GM19328 (cell line): ENCODE data around the gene ABL1.
"Not testable (repeated sequence)": the region's sequence is repeated elsewhere in the genome, so short reads cannot be mapped to it uniquely, and the experiment has no call there.

ENCODE experiments used
- ATAC-seq: cut with Tn5 transposase; IDR thresholded peaks from one replicate; pipeline ENCODE4 v1.9.1; 2021; ENCODE audit warnings: mild to moderate bottlenecking, moderate library complexity; ENCODE audit not compliant: unreplicated experiment

The ABL1 gene

DNA sequence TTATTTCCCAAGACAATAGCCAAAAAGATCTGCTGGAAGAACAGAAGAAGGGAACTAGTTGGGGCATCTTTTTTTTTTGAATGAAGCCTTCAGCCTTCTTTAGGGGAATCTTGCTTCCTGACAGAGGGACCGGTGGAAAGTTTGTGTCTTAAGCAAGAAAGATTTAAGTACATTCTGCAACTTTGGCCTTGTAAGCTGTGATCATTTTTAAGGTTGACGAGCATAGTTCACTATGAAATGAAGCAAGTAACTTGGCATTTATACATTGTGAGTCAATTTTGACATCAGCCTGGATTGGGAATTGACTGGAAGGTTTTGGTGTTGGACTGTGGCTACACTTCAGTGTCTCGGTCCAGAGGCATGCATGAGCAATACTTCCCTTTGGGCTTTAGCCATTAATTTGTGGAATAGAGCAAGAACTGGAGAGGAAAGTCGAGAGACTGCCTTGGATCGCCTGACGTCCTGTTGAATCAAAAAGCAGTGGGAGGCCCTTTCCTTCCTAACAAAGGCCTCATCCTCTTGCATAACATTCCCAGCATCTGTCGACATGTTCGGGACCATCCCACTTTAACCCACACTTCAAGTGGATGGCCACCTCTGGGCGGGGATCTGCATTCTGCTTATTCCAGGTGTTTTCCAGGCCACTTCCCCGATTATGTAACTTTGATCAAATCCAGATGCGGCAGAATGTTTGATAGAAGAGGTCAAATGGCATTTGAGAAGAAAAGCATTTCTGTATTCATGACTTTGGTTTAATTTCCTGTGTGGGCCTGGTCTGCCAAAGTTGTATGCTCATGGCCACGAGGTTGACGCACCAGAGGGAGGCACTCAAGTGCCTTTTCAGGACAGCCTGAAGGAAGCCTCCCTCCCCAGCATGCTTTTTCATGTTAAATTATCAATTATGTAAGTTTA lies 12.5 kb downstream of the ABL1 start:
- no peak for ATAC-seq

DNA sequence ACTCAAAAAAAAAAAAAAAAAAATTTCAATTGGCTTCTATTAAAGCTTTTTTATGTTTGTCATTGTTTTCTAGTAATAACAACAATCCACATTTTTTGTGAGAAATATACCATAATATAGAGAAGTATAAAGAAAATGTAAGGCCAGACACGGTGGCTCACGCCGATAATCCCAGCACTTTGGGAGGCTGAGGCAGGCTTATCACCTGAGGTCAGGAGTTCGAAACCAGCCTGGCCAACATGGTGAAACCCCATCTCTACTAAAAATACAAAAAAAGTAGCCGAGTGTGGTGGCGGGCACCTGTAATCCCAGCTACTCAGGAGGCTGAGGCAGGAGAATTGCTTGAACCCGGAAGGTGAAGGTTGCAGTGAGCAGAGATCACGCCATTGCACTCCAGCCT lies 13.5 kb downstream of the ABL1 start:
- ATAC-seq = not testable (repeated sequence)

DNA sequence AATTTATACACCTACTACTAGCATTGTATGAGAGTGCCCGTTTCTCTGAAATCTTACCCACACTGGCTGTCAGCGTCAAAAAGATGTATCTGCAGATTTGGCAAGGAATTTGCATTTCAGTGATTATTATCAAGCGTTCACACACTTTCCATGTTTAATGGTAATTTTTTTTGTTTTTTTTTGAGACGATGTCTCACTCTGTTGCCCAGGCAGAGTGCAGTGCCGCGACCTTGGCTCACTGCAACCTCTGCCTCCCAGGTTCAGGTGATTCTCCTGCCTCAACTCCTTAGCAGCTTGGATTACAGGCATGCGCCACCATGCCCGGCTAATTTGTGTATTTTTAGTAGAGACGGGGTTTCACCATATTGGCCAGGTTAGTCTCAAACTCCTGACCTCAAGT lies 14.3 kb downstream of the ABL1 start:
- no peak for ATAC-seq

DNA sequence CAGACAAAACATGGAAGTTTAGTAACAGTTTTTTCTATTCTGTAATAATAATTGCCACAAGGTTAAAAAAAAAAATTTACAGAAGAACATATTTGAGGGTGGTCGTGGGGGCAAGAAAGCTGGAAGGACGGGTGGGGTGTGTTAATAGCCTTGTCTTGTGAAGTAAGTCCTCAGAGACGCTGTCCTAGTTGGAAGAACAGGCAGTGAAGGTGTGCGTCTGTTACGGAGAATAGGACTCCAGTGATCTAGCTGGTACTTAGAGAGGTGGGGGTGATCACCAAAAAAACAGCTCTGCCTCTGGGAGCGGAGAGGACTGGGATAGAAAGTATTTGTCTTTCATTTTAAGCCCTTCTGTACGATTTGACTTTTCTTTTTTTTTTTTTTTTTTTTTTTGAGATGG lies 17.7 kb downstream of the ABL1 start:
- ATAC-seq = no peak

DNA sequence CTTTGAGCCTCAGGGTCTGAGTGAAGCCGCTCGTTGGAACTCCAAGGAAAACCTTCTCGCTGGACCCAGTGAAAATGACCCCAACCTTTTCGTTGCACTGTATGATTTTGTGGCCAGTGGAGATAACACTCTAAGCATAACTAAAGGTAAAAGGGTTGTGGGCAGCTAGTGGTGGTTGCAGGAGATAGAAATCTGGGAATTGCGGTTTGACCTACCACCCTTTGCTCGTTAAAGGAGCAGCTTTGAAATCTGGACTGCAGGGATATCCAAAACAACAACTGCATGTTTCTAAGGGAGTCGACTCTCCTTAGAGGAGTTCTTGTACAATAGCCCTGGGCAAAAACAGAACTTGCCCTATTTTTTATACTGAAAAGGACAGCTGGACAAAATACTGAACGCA lies 19.0 kb downstream of the ABL1 start:
- ATAC-seq = no peak

DNA sequence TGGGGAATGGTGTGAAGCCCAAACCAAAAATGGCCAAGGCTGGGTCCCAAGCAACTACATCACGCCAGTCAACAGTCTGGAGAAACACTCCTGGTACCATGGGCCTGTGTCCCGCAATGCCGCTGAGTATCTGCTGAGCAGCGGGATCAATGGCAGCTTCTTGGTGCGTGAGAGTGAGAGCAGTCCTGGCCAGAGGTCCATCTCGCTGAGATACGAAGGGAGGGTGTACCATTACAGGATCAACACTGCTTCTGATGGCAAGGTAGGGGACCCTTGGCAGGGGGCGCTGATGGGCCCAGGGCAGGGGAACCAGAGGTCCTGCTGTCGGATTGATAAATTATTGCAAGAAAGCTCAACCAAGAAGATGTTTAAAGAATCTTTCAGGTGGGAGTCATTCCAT lies 19.8 kb downstream of the ABL1 start:
- ATAC-seq = no peak

DNA sequence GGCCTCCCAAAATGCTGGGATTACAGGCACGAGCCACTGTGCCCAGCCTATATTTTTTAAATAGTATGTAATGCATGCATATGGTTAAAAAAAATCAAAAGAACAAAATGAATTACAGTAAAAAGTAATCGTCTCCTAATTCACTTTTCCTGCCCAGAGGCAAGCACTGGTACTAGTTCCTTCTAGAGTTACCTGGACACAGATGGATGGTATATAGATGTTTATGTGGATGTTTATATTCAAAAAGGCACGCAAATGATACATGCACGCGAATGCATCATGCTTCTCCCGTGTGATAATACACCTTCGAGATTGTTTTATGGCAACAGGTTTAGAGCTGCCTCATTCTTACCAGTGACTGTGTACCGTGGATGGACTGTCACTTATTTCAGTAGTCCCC lies 21.4 kb downstream of the ABL1 start:
- ATAC-seq = no peak

DNA sequence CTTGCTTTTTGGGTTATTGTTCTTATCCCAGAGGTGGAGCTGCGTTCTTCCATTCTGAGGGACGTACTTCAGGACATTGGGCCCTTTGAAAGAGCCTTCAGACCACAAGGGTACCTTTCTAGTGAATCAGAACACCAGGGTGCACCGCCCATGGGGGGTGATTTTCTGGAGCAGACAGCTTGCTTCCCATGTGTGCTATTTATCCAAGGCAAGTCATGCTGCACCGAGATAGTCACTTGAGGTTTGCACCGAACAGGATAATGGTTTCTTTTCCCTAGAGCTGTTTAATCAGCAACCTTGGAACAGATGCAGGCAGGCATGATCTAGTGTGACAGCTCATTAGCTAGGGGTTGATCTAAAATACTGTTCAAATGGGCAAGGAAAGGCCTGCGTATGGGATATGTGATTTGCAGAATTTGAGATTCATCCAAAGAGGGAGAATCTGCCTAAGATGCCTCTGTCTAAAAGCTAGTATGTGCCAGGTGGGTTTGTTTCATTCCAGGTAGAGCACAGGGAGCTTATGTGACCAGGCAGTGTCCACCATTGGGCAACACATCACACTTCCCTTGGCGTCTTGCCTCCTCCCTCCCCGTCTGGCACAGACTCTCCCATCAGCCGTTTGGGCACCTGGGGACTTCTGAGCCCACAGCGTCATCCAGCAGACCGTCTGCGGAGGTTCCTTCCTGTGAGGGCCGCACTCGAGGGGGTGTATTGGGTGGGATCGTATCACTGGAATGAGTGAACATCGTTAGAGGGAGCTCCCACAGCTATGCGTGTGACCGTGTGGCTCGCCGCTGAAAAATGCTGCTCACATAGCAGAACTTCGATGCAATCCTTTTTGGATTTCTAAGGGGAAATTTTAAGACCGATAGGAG lies 23.0 kb downstream of the ABL1 start:
- ATAC-seq = no peak

DNA sequence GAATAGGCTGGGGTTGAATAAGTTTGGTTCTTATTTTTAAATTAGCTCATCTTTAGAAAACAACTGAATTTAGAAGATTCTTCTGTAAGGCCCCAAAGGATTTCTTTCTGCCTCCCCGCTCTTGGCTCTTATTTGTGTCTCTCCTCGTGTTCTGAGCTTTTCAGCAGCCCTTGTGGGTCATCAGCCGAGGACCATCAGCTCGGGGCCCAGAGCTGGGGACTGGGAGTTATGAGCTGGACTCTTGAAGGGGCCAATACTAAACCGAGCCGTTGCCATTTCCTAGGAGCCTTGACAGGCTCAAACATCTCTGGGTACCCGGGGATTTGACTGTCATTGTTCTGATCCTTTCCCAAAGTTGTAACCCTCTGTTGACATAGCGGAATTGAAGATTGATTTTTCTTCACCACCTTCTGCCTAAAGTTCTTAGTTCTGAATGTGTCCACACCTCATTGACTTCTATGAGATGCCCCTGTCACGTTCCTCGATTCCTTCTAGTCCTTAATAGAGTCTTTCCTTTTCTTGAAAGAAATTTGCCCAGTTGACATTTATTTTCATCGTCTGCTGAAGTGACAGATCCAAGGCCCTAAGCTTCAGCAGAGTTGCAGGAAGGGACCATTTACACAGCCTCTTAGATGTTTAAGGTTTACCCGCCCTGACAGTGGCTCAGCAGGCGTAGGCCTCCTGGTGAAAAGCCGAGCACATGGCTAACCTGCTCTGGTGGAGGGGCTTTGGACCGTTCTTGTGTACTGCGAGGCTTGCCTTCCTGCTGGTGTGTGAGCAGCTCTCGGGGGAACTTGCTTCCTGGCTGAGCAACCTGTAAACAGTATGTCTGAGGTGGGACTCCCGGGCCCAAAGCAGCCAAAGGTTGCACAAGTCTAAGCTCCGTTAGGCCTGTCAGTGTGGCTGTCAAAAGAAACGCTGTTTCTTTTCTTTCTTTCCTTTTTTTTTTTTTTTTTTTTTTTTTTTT lies 24.0 kb downstream of the ABL1 start:
- ATAC-seq = no peak

DNA sequence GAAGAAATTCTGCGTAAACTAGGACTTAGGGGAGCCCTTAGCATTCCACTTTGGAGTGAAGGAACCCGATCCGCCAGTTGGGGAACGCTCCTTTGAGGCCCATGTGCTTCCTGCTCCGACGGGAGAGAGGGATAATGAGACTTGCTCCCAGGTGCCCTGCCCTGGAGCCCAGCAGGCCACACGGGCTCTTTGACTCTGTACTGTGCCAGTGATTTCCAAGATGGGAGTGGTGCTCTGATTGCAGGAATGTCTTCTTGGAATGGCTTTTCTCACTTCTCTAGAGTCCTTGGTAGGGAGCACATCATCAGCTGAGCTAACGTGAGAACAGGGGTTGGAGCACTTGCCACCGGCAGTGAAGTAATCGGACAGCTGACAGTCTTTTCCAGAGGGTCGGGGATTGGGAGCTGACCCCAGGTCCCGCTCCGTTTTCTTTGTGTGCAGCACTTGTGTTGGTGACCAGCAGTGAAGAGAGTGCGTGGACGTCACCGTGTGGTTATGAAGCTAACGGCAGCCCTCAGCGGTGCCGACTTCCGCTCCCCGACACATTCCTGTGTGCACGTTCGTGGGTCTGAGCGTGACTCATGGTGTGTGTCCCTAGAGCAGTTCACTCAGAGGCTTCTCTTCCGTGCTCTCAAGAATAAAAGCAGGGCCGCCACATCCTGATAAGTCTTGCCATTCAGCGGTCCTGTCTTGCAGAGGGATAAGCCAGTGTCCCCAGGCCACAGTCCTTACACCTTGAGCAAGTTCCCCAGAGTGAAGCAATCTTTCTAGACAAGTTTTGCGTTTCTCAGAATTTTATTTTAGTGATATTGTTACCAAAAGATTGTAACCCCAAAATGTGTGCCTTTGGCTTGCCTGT lies 25.6 kb downstream of the ABL1 start:
- no peak for ATAC-seq

DNA sequence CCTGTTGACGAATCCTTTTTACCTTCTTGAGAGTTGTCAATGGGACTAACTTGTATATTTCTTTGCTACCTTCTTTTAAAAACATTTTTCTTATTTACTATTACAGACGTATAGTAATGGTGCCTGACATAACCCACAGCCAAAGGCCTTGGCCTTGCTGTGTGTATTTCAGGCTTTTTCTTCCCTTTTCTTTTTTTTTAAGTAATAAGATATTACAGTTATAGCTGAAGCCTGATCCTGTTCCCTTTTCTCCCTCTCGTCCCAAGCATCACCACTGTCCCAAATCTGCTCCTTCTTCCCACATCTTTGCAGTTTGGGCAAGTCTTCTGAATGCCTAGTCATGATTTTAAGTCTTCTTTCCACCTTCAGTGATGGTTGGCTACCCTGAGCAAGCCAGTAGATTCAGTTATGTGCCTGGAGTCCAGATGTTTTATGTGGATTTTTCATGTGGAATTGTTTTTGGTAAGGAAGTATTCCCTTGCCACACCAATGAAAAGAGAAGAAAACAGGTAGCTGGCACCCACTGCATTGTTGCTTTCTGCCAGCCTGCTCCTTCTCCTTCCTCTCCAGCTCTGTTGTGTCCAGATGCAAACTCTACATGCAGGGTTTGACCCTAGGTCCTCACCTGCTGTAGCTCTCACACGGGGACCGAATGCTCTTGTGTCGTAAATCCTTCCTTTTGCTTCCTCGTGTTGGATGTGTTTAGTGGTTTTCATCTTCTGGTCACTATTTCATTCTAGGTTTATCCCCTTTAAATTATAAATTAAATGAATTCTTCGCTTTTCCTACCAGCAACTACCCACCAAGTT lies 26.5 kb downstream of the ABL1 start:
- no peak for ATAC-seq

DNA sequence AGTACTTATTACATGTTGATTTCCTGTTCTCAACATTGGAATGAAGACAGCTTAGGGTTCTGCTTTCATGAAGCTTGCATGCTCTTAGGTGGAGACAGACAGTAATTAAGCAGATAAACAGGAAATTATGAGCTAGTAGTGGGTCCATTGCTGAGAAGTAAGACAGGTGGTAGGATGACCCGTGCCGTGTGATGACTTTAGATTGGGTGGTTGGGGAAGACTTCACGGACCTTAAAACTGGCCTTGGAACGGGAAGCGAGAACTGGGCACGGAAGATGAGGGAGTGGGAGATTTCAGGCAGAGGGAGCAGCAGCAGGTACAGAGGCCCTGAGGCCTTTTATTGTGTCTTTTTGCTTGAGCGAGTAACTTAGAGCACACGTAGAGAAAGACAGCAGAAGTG lies 27.2 kb downstream of the ABL1 start:
- no peak for ATAC-seq

DNA sequence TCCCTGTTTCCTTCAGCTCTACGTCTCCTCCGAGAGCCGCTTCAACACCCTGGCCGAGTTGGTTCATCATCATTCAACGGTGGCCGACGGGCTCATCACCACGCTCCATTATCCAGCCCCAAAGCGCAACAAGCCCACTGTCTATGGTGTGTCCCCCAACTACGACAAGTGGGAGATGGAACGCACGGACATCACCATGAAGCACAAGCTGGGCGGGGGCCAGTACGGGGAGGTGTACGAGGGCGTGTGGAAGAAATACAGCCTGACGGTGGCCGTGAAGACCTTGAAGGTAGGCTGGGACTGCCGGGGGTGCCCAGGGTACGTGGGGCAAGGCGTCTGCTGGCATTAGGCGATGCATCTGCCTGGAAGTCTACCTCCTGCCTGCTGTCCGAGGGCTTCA lies 27.7 kb downstream of the ABL1 start:
- ATAC-seq = no peak

DNA sequence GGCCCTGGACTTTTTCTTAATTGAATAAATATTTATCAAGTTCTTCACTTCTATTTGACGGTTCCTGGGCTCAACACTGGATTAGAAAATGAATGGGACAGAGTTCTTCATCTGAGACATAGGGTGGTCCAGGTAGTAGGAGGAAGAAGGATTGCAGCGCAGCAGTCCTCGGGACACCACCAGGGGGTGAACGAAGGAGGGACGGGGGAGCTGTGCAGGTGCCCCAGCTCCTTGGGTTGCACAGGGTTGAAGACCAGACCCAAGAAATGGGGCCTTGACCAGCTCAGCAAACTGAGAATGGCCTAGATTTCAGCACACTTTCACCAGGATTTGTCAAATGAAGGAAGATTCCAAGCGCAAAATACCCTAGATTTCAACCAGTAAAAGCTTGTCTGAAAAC lies 29.5 kb downstream of the ABL1 start:
- ATAC-seq = no peak

DNA sequence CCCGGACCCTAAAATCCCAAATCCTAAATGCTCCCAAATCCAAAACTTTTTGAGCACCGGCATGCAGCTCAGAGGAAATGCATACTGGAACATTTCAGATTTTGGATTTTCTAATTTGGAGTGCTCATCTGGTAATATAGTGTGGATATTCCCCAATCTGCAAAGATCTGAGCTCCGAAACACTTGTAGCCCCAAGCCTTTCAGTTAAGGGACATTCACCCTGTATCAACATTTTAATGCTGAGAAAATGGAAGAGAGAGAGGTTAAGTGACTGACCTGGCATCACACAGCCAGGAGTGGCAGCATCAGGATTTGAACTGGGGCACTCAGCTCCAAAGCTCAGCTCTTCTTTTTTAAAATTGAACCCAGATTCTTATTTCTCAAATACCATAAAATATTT lies 30.9 kb downstream of the ABL1 start:
- no peak for ATAC-seq

DNA sequence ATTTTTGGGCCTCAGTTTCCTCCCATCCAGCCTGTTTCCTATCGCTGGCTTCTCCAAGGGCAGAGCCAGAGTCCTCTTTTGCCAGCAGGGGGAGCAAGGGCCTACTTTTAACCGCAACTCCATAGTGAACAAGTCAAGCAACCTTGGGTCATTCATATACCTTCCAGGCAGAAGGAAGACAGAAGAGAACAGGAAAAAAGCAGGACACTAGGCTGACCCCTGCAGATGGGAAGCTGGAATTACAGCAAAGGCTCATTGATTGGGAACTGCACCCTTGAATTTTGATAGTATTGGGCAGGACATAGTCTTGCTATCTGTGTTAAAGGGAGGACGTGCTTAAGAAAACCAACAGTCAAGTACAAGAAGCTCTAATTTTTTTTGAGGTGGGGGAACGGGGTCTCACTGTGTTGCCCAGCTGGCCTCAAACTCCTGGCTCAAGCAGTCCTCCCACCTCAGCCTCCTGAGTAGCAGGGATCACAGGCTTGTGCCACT lies 31.5 kb downstream of the ABL1 start:
- ATAC-seq = no peak

DNA sequence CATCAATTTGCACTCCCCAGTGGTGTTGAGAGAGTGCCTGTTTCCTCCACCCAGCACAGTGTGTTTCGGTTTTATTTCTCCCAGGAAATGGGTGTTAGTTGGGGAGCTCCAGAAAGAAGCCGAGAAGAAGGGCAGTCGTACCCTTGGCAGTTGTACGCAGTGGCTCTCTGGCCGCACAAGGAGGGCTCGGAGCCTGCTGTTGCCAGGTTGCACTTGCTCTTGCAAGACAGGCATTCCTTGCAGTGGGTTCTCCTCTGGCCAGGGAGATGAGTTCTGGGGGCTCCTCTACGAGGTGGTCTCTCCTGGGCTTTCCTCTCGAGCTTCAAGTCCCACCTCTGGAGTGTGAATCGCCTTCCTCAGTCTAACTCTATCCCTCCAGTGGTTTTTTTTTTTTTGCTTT lies 32.5 kb downstream of the ABL1 start:
- ATAC-seq = no peak

DNA sequence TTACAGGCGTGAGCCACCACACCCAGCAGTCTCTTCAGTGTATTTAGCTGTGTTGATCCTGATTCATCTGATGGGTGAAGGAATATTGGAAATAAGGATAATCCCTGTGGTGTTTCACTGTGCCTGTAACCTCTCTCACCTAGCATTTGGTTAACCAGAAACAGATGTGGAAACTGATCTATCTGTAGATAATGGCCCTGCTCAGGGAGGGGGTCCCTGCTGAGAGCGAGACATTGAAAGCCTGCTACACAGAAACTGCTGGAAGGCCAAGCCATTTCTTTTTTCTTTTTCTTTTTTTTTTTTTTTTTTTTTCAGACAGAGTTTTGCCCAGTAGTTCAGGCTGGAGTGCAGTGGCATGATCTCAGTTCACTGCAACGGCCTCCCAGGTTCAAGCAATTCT lies 33.2 kb downstream of the ABL1 start:
- ATAC-seq = no peak

DNA sequence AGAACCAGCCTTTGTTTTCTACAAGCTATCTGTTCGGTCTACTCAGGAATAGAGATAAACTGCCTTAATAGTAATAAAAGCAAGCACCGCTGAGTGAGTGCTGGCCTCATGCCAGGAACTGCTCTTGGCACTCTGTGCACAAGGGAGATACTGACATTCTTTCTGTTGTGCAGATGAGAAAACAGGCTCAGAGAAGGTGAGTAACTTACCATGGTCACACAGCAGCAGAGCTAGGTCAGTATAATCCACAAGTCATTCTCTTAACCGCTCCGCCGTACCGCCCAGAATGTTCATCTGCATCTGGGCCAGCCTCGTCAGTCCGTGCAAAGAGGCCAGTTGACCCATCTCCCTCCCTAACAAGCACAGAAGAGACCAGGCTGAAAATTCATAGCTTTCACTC lies 34.2 kb downstream of the ABL1 start:
- no peak for ATAC-seq
